A549 (cell line): Measurements from ENCODE around the gene CLEC1B.

ENCODE experiments used
- CTCF ChIP-seq: fragments of >200 bp; sonication (Bioruptor Twin); formaldehyde crosslinking; IDR thresholded peaks from 3 replicates; pipeline ENCODE4 v1.5.1; 2016
- ELK1 ChIP-seq: fragments of 150-350 bp; IDR thresholded peaks from 2 replicates; pipeline ENCODE4 v1.6.1; 2014; ENCODE audit warnings: low read depth, mild to moderate bottlenecking, low read length
- EP300 ChIP-seq, 2 experiments: fragments of >200 bp; sonication (Bioruptor Twin); formaldehyde crosslinking; IDR thresholded peaks; 2 replicates in 1 of 2; 3 replicates in 1 of 2; pipeline ENCODE4 v1.6.1; 2016 to 2017
- PHF8 ChIP-seq: fragments of 200-600 bp; sonication (generic); IDR thresholded peaks from 2 replicates; pipeline ENCODE4 v1.6.1; 2016; ENCODE audit warnings: low read depth, mild to moderate bottlenecking, antibody characterized with exemption, moderate library complexity, borderline replicate concordance
- POLR2A ChIP-seq: IDR thresholded peaks from 2 replicates; pipeline ENCODE4 v1.6.1; 2012; ENCODE audit warnings: mild to moderate bottlenecking, low read length
- TF ChIP-seq, protein P1 (sequence below): fragments of >200 bp; sonication (Bioruptor Twin); formaldehyde crosslinking; IDR thresholded peaks from 2 replicates; pipeline ENCODE4 v1.6.1; 2016

DNA sequence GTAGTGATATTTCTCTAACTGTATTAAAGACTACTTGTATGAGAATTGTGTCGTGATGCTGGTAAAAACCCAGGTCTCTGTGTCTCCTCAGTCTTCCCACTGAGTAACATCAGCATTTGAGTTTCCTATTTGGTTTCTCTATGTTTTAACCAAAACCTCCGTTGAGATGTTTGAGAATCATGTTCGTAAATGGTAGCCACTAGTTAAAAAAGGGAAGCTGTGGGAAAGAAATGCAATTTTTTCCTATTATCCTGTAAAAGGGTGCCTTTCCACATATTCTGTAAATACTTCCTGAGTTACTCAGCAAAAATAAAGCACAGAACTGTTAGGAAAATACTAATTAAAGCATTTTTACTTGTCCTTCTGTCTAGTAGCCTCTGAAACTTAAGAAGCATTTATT, 7.0 kb downstream of the CLEC1B start:
- TF ChIP-seq, protein P1, sequence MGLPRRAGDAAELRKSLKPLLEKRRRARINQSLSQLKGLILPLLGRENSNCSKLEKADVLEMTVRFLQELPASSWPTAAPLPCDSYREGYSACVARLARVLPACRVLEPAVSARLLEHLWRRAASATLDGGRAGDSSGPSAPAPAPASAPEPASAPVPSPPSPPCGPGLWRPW: no peak
- TF ChIP-seq CTCF (no peak), EP300 (IDR thresholded peaks at IDR 0.05) (no peak), POLR2A (no peak), PHF8 (no peak), ELK1 (no peak)
